GM23338 (cell line): Measurements from ENCODE around the gene RBKS. TPM values are rescaled to one million over a fixed set of nuclear protein-coding genes. Genes with fewer than 3 reads are reported as not detected.

Experiments used
- ATAC-seq: fragments of 200-7000 bp; cut with Tn5 transposase; 3 replicates; pipeline ENCODE4 v1.9.1; 2020
- DNase-seq: peaks from one replicate; pipeline ENCODE4 v3.0.0-alpha.2; 2015; ENCODE audit warnings: low spot score
- H2AFZ ChIP-seq: fragments of 200-600 bp; sonication (generic); 2 replicates; pipeline ENCODE4 v1.8.0; 2016; ENCODE audit warnings: antibody characterized with exemption, mild to moderate bottlenecking, moderate library complexity
- H3F3A ChIP-seq: fragments of 200-600 bp; sonication (generic); replicated peaks from 2 replicates; pipeline ENCODE4 v1.8.0; 2017; ENCODE audit warnings: antibody characterized with exemption, mixed run types, low read depth
- H3K27ac ChIP-seq: fragments of 200-600 bp; sonication (generic); 2 replicates; pipeline ENCODE4 v1.6.1; 2016; ENCODE audit warnings: low read depth
- H3K27me3 ChIP-seq: fragments of 200-600 bp; sonication (generic); 2 replicates; pipeline ENCODE4 v1.8.0; 2016; ENCODE audit warnings: mild to moderate bottlenecking, mixed run types, moderate library complexity; ENCODE audit not compliant: insufficient read depth
- H3K36me3 ChIP-seq: fragments of 200-600 bp; sonication (generic); 2 replicates; pipeline ENCODE4 v1.8.0; 2016; ENCODE audit warnings: mild to moderate bottlenecking; ENCODE audit not compliant: insufficient read depth
- H3K4me1 ChIP-seq: fragments of 200-600 bp; sonication (generic); 2 replicates; pipeline ENCODE4 v1.8.0; 2016; ENCODE audit warnings: mild to moderate bottlenecking, moderate library complexity; ENCODE audit not compliant: insufficient read depth
- H3K4me2 ChIP-seq: fragments of 200-600 bp; sonication (generic); 2 replicates; pipeline ENCODE4 v1.7.1; 2017; ENCODE audit warnings: mixed run types
- H3K4me3 ChIP-seq: fragments of 200-600 bp; sonication (generic); 2 replicates; pipeline ENCODE4 v1.6.1; 2016; ENCODE audit warnings: mixed run types
- H3K79me2 ChIP-seq: fragments of 200-600 bp; sonication (generic); replicated peaks from 2 replicates; pipeline ENCODE4 v1.8.0; 2017; ENCODE audit warnings: mild to moderate bottlenecking; ENCODE audit not compliant: insufficient read depth
- H3K9me2 ChIP-seq: fragments of 200-600 bp; sonication (generic); 2 replicates; pipeline ENCODE4 v1.8.0; 2017; ENCODE audit not compliant: insufficient read depth
- H4K20me1 ChIP-seq: fragments of 200-600 bp; sonication (generic); replicated peaks from 2 replicates; pipeline ENCODE4 v1.8.0; 2017; ENCODE audit warnings: mild to moderate bottlenecking; ENCODE audit not compliant: insufficient read depth
- H3K27ac Mint-ChIP-seq: 2 replicates; pipeline ENCODE4 v1.8.0; 2020; ENCODE audit warnings: inconsistent platforms, mild to moderate bottlenecking, moderate library complexity, mixed read lengths
- H3K27me3 Mint-ChIP-seq: 3 replicates; pipeline ENCODE4 v1.8.0; 2022; ENCODE audit warnings: low read depth, mild to moderate bottlenecking, moderate library complexity, mixed read lengths, inconsistent platforms; ENCODE audit not compliant: insufficient read depth, poor library complexity
- H3K36me3 Mint-ChIP-seq: 3 replicates; pipeline ENCODE4 v1.8.0; 2021; ENCODE audit warnings: low read depth, mild to moderate bottlenecking, inconsistent platforms, moderate library complexity, mixed read lengths
- H3K4me1 Mint-ChIP-seq: 3 replicates; pipeline ENCODE4 v1.8.0; 2020; ENCODE audit warnings: mild to moderate bottlenecking, inconsistent platforms, mixed read lengths
- H3K4me3 Mint-ChIP-seq: 3 replicates; pipeline ENCODE4 v1.8.0; 2021; ENCODE audit warnings: moderate library complexity, mild to moderate bottlenecking, inconsistent platforms, mixed read lengths
- H3K9me3 Mint-ChIP-seq: 3 replicates; pipeline ENCODE4 v1.8.0; 2020; ENCODE audit warnings: moderate library complexity, mild to moderate bottlenecking, inconsistent platforms, mixed read lengths
- CREB1 ChIP-seq: fragments of 250-450 bp; sonication (Bioruptor Pico); IDR thresholded peaks from 2 replicates; pipeline ENCODE4 v1.5.0; 2020; ENCODE audit warnings: low read depth, mild to moderate bottlenecking, moderate library complexity
- EZH2 ChIP-seq: fragments of 200-600 bp; sonication (generic); IDR thresholded peaks from one replicate; pipeline ENCODE4 v1.8.0; 2017; ENCODE audit warnings: antibody characterized with exemption, mild to moderate bottlenecking, low read depth; ENCODE audit not compliant: unreplicated experiment
- EZH2phosphoT487 ChIP-seq: fragments of 200-600 bp; sonication (generic); IDR thresholded peaks from one replicate; pipeline ENCODE4 v1.8.1; 2018; ENCODE audit warnings: antibody characterized with exemption; ENCODE audit not compliant: unreplicated experiment
- JUNB ChIP-seq: IDR thresholded peaks from one replicate; pipeline ENCODE4 v1.6.1; 2016; ENCODE audit warnings: antibody characterized with exemption; ENCODE audit not compliant: unreplicated experiment
- POLR2AphosphoS5 ChIP-seq: IDR thresholded peaks from 2 replicates; pipeline ENCODE4 v1.6.1; 2016; ENCODE audit warnings: antibody characterized with exemption, low read depth
- ZNF114 ChIP-seq: fragments of 250-450 bp; sonication (Bioruptor Pico); IDR thresholded peaks from 2 replicates; pipeline ENCODE4 v1.5.0; 2020; ENCODE audit warnings: mild to moderate bottlenecking, moderate library complexity
- ZNF462 ChIP-seq: fragments of 250-450 bp; sonication (Bioruptor Pico); IDR thresholded peaks from 2 replicates; pipeline ENCODE4 v1.5.0; 2020; ENCODE audit warnings: mild to moderate bottlenecking, moderate library complexity
- polyA plus RNA-seq: library from polyadenylated mRNA; unstranded; fragments of >200 nt; fragmentation: Nextera tagmentation; extraction: Ambion mirVana; gene quantifications from 2 replicates; pipeline ENCODE4 v1.2.1, GENCODE V29; 2016
- total RNA-seq: library from RNA; depleted of rRNA; stranded (reverse); fragments of >200 nt; shearing (Covaris generic); gene quantifications from 2 replicates; pipeline ENCODE4 v1.2.3, GENCODE V29; 2014
- TF ChIP-seq, protein P1 (sequence below), 2 experiments: fragments of 200-600 bp in 1 of 2; sonication (generic) in 1 of 2; conservative IDR thresholded peaks; 2 replicates each; pipeline versions ENCODE4 v1.5.1 to v1.6.1; 2016 to 2017; ENCODE audit warnings: antibody characterized with exemption in 2 of 2, low read depth in 2 of 2, mild to moderate bottlenecking in 2 of 2, moderate library complexity in 1 of 2

The RBKS gene
- total and polyA plus RNA-seq, 2 experiments from 2014 or later, result 1.3 to 1.5 TPM

DNA sequence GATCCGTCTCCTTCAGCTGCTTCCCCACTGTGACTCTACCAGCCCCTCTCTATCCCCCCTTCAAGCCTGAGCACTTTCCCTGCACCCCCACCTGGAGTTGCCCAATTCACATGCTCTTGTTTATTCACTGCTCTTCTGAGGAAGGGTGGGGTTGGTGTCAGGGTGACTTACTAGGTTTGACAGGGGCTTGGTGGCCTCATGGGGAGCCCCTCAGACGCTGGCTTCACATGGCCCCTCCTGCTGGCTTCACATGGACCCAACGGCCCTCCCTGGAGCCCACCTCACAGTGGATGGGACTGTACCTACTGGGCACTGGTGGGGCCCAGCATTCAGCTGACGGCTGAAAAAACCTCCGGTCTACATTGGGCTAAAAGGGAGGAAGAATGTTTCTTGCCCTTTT is 135.4 kb downstream of the RBKS start (continued):
- TF ChIP-seq ZNF462 (CRISPR knock-in tag), result no peak

DNA sequence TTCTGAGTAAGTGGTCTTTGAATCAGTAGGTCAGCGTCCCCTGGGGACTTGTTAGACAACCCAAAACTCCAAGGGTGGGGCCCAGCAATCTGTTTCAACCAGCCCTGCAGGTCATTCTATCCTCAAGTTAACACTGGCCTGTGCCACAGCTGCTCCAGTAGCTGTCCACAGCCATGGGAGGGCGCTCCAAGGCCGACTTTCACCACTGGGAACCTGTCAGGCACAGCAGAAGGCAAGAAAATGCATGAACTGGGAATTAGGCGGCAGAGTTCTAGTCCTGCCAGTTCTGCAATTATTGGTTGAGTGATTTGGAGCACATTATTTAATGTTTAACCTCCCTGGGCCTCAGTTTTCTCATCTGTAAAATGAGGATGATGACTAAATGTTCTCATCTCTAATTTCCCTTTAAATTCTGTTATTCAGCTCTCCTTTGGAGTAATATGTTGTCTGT is 136.0 kb downstream of the RBKS start:
- Histone ChIP-seq H3F3A (0 out of 2 replicates have a peak, but pooled peaks cover 5% of the 10 kb centered on the region), H3K36me3 (no peaks in the 10 kb centered on the region), H3K27ac (no peak overlapping the region), H3K4me2 (peak overlapping the region; percentile 83; the same call in 1 of the 2 replicates), H3K4me3 (no peak overlapping the region), H3K9me2 (no peaks in the 10 kb centered on the region), H4K20me1 (no peaks in the 10 kb centered on the region), H2AFZ (no peak overlapping the region), H3K27me3 (no peaks in the 10 kb centered on the region), H3K4me1 (peaks cover 13% of the 10 kb centered on the region), H3K79me2 (no peaks in the 10 kb centered on the region)
- Mint-ChIP-seq H3K9me3 (peaks cover 6% of the 10 kb centered on the region; the same call in 2 of the 3 replicates), H3K36me3 (peaks cover 27% of the 10 kb centered on the region), H3K27ac (no peak overlapping the region), H3K4me3 (peak overlapping the region; percentile 77), H3K4me1 (peaks cover 33% of the 10 kb centered on the region), H3K27me3 (peaks cover 10% of the 10 kb centered on the region)
- TF ChIP-seq POLR2AphosphoS5 (no peak), JUNB (no peak), EZH2phosphoT487 (no peak), ZNF114 (CRISPR knock-in tag) (no peak), CREB1 (CRISPR knock-in tag) (no peak), EZH2 (no peak)
- TF ChIP-seq, protein P1, sequence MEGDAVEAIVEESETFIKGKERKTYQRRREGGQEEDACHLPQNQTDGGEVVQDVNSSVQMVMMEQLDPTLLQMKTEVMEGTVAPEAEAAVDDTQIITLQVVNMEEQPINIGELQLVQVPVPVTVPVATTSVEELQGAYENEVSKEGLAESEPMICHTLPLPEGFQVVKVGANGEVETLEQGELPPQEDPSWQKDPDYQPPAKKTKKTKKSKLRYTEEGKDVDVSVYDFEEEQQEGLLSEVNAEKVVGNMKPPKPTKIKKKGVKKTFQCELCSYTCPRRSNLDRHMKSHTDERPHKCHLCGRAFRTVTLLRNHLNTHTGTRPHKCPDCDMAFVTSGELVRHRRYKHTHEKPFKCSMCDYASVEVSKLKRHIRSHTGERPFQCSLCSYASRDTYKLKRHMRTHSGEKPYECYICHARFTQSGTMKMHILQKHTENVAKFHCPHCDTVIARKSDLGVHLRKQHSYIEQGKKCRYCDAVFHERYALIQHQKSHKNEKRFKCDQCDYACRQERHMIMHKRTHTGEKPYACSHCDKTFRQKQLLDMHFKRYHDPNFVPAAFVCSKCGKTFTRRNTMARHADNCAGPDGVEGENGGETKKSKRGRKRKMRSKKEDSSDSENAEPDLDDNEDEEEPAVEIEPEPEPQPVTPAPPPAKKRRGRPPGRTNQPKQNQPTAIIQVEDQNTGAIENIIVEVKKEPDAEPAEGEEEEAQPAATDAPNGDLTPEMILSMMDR (conservative IDR thresholded peaks at IDR 0.05; ENCODE audit: low read depth in 2 of 2), result peak; percentile 92 to 98
- DNase-seq, result peak; percentile 91
- ATAC-seq, result peak; percentile 86
